Smooth muscle cell of the brain vasculature (primary cell): ENCODE data around the gene MRPS14.
"Not testable (repeated sequence)": the region's sequence is repeated elsewhere in the genome, so short reads cannot be mapped to it uniquely, and the experiment has no call there.

ENCODE experiments used
- DNase-seq: peaks from one replicate; pipeline ENCODE4 v3.0.0-alpha.2; 2012; ENCODE audit warnings: low read depth, low spot score

The MRPS14 gene

DNA sequence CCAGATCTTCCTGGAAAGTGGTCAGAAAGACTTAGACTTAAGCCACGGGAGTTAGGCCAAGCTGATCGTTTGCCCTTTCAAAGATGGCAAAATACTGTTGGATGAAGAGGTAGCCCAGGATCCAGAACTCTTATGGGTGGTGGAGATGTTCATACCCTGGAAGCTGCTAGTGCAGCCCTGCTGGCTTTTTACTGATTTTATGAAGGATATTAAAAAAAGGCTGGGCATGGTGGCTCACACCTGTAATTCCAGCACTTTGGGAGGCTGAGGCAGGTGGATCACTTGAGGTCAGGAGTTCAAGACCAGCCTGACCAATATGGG is 657 bp upstream of the MRPS14 start:
- not testable (repeated sequence) for DNase-seq

- DNase-seq, result no peak
Observed at GRCh38 chr1:175019524-175019923, 3.7 kb downstream of the MRPS14 start.

DNA sequence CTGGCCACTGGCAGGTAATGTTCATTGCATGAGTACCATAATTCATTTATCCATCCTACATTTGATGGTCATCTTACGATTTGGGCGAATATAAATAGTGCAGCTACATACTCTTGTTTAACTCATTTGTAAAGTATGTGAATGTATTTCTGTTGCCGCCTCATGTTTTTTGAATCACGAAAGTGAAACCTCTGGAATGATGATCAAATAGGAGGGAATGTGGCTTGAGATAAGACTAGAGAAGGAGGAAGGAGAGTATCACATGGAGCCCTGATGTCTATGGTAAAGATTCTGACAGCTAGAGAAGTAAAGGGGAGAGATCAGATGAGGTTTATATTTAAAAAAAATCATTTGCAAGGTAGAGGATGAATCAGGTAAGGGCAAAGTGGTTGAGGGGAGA is 8.0 kb downstream of the MRPS14 start:
- DNase-seq, result no peak

DNA sequence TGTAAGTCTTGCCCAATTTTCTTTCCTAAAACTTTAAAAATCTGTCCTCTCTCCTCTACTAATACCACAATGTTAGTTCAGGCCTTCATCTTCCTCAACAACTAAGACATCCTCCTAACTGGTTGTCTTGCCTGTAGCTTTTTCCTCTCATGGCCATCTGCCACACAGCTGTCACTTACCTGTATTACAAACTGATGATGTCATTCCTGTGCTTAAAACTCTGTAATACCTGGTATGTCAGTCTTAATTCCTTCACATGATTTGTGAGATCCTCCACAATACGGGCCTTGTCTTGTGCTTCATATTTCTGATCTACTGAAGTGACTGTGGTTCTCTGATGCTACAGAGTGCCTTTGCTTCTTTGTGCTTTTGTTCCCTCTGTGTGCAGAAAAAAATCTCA is 9.8 kb downstream of the MRPS14 start:
- no peak for DNase-seq

- DNase-seq, result no peak
Observed at GRCh38 chr1:175009532-175009931, 13.7 kb downstream of the MRPS14 start.

DNA sequence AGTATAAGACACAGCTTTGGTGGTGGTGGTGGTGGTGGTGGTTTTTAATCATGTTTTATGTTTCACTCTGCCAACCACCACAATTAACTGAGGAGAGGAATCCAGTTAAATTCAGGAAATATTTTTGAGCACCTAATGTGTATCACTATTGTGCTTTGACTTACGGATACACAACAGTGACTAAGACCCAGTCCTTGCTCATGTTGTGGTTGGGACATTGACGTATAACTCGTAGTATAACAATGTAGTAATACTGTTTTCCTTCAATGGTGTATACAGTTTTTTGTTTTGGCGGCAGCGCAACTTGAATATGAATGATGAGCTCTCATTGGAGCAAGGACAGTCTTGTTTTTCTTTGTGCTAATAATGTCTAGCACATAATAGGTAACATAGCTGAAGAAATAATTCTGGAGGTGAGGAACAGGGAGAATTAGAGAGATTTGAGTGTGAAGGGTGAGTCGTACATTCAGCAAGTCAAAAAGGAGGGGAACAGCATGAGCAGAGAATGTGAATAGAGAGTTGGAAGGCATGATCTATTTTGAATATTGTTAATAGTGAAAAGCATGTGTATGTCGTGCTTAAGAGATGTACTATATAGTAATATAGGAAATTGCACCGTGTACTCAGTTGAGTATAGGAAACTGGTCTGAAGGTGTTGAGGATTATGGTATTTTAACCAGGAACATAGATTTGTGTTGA is 18.0 kb downstream of the MRPS14 start:
- no peak for DNase-seq

DNA sequence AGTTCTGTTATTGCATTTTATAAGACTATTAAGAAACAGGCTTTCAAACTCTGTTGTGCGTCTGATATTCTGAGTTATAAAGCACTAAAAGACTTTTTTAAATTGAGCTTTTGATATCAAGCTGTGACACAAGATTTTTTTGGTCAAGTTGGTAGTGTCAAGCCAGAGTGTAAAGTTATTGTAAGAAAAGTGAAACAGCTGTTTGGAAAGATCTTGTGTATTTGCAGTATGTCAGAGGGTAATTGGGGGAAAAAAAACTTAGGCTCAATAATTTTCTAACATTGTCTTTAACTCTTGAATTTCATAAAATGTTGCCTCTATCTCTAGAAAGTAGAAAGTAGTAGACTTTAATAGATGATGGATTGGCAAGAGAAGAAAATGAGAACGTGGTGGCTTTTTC is 19.7 kb downstream of the MRPS14 start:
- no peak for DNase-seq

- no peak for DNase-seq
Observed at GRCh38 chr1:175002910-175003517, 20.2 kb downstream of the MRPS14 start.

DNA sequence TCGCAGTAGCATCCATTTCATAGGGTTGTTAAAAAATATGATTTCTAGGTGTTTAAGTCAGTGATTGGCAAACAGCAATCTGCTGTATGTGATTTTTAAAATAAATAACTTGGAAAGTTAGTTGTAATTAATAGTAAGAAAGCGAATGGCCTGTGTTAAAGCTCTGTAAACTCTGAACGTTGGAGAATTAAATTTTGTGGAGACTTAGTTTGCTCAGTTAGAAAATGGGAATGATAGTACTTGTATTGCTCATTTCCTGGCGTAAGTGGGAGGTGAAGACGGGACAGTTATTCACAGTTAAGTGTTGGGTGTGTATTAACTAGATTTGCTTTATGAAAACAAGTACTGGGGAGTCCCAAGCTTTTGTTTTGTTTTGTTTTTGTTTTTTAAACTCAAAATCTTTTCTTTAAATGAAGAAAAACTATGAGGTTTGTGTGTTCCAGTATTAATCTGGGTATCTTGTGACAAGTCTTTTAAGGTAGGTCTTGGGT is 22.5 kb downstream of the MRPS14 start:
- DNase-seq, result no peak

- no peak for DNase-seq
Observed at GRCh38 chr1:174999936-175000696, 23.1 kb downstream of the MRPS14 start, which contains the start of gene CACYBP. Gene CACYBP (plus strand): TSS chr1:174999947. CDS start chr1:175000181, 234 bp downstream.

GRCh38 chr1:174999216-174999935 is 23.8 kb downstream of the MRPS14 start:
- peak; percentile 98 for DNase-seq

DNA sequence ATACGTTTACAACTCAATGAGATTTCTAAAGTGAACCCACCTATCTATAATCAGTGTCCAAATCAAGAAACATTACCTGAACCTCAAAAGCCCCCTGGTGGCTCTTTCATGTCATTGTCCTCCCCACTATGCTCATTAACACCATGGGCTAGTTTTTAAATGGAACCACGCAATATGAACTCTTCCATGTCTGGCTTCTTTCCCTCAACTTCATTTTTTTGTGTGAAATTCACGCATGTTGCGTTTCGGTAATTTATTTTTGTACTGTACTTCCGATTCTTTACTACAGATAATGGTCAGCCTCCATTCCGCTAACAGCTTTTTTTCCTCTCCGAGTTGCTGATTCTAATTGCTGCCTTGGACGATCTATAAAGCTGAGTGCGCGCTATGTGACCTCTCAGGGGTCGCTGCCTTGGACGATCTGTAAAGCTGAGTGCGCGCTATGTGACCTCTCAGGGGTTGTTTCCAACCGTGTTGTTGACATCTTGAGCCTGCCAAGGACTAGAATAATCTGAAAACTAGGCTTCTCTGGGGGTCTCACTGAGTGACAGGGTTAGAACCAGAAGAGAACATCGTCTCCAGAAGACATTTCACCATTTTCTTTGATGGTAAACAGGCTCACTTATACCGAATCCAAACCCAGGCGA is 24.5 kb downstream of the MRPS14 start:
- DNase-seq, result no peak

GRCh38 chr1:174997041-174997440 is 26.2 kb downstream of the MRPS14 start:
- DNase-seq, result no peak

DNA sequence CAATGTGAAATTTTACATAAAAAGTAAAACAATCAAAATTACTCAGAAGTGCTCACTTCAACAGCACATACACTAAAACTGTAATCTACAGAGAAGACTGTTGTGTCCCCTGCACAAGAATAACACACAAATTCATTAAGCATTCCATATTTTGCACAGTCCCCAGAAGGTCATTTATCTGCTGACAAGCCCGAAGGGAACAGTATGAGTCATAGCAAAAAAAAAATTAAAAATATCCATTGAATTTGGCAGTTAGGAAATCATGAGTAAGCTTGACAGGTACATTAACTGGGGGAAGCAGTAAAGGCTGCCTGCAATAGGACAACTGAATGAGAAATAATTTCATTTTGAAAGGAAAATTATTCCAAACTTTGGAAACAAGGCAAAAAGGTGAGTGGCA is 26.7 kb downstream of the MRPS14 start:
- no peak for DNase-seq

DNA sequence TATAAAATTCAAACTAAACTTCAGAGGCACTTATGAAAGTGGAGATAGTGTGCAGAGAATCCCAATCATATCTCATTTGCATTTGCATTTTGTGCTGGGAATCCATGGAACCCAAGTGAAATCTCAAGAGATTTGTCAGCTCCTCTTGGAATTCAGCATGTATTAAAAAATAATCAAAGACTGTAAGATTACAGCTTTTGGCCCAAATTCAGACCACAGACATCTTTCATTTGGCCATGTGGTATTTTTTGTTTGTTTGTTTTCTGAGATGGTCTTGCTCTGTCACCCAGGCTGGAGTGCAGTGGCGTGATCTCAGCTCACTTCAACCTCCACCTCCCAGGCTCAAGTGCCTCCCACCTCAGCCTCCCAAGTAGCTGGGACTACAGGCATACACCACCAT is 27.3 kb downstream of the MRPS14 start:
- DNase-seq, result no peak

- no peak for DNase-seq
Observed at GRCh38 chr1:174995121-174995520, 28.1 kb downstream of the MRPS14 start.

DNA sequence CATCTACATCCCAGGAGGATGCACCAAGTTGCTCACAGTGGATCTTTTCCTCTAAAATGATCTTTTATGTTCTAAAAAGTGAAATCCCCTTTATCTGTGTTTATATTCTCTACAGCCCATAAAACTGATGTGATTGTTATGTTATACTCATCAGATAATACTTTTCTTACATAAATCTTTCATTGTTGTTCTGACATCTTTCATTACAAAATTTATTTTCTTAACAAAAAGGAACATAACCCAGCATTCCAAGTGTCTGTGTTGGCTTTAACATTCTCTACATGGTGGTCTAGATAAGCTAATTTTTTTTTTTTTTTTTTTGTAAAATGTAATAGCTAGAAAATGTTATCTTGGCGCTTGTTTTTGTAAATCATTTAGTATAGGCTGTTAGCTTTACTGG is 31.8 kb downstream of the MRPS14 start:
- no peak for DNase-seq

DNA sequence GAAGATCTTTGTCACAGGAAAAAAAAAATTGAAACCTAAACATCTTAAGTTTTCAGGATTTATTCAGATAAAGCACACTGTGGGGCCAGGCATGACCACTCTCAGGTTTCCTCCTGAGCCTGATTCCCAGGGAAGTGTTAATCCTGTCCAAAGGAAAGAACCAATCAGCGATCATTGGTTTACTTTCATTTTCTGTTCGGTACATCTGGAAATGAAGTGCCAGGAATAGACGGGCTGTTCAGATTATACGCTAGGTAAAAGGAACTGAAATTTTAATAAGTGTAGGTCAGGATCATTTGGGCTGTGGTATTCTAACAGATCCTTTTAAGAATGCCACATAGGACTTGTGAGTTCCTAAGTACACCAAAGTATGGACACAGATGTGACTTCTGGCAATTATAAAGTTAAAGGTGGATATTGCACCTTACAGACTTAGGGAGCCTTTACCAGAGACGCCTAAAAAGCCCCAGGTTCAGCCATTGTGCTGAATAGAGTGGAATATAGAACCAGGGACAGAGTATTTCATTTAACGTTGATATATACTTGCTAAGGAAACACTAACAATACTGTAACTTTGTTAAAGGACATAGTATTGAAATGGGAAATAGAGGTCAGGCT is 32.7 kb downstream of the MRPS14 start:
- no peak for DNase-seq

GRCh38 chr1:174989536-174990220 is 33.5 kb downstream of the MRPS14 start:
- DNase-seq, result no peak

- no peak for DNase-seq
Observed at GRCh38 chr1:174988986-174989385, 34.2 kb downstream of the MRPS14 start.

- DNase-seq, result no peak
Observed at GRCh38 chr1:174988539-174988938, 34.7 kb downstream of the MRPS14 start.
